Endothelial cell of umbilical vein (primary cell): ENCODE measurements around the gene RAP1GDS1.

ENCODE experiments used
- EZH2 ChIP-seq: IDR thresholded peaks from 2 replicates; pipeline ENCODE4 v1.6.1; 2012; ENCODE audit warnings: borderline replicate concordance, low read depth, mild to moderate bottlenecking, moderate library complexity, low read length, inconsistent platforms; ENCODE audit not compliant: severe bottlenecking
- TF ChIP-seq, protein P1 (sequence below), 2 donors: IDR thresholded peaks; 1 replicate in 1 of 2; 2 replicates in 1 of 2; pipeline ENCODE4 v1.5.1; 2011; ENCODE audit warnings: low read length in 2 of 2, mild to moderate bottlenecking in 2 of 2, moderate library complexity in 2 of 2, control low read depth in 1 of 2, inconsistent platforms in 1 of 2, low read depth in 1 of 2; ENCODE audit not compliant: insufficient read depth in 1 of 2; ENCODE audit errors: extremely low read depth in 1 of 2

DNA sequence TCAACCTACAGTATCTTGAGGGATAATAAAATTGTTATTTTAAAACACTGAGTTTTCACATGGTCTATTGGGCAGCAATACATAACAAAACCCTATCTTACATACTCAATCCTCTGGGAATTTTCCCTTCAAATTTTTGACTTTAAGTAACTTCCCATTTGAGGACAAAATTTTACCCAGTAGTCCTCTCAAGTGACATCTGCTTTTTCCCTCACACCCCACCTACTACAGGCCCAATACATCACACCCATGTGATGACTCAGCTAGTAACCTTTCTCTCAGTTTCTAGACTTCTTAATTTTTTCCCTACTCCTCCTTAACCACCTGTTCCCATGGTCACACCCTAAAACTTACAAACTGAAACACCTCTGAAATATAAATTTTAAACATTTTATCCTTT is 12.2 kb upstream of the RAP1GDS1 start:
- TF ChIP-seq, protein P1, sequence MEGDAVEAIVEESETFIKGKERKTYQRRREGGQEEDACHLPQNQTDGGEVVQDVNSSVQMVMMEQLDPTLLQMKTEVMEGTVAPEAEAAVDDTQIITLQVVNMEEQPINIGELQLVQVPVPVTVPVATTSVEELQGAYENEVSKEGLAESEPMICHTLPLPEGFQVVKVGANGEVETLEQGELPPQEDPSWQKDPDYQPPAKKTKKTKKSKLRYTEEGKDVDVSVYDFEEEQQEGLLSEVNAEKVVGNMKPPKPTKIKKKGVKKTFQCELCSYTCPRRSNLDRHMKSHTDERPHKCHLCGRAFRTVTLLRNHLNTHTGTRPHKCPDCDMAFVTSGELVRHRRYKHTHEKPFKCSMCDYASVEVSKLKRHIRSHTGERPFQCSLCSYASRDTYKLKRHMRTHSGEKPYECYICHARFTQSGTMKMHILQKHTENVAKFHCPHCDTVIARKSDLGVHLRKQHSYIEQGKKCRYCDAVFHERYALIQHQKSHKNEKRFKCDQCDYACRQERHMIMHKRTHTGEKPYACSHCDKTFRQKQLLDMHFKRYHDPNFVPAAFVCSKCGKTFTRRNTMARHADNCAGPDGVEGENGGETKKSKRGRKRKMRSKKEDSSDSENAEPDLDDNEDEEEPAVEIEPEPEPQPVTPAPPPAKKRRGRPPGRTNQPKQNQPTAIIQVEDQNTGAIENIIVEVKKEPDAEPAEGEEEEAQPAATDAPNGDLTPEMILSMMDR (IDR thresholded peaks at IDR 0.05; ENCODE audit: extremely low read depth in 1 of 2, insufficient read depth in 1 of 2, low read depth in 1 of 2, low read length in 2 of 2): no peak
- no peak for TF ChIP-seq EZH2
